Left renal pelvis (tissue), 4 donors: ENCODE measurements around the gene MEX3A. TPM values are rescaled to one million over a fixed set of nuclear protein-coding genes. Genes with fewer than 3 reads are reported as not detected.
"Not testable (repeated sequence)": the region's sequence is repeated elsewhere in the genome, so short reads cannot be mapped to it uniquely, and the experiment has no call there.

Experiments
- DNase-seq, 4 donors: peaks; one replicate each; pipeline ENCODE4 v3.0.0-alpha.2; 2013; ENCODE audit warnings: low read depth in 4 of 4, low spot score in 3 of 4
- polyA plus RNA-seq, 4 donors: library from polyadenylated mRNA; unstranded; fragments of 120-200 nt; gene quantifications; one replicate each; pipeline ENCODE4 v1.2.1, GENCODE V29; 2013; ENCODE audit not compliant: insufficient read length in 4 of 4

The MEX3A gene
- polyA plus RNA-seq, 4 donors, result 40.9 to 46.9 (median 45.0) TPM

DNA sequence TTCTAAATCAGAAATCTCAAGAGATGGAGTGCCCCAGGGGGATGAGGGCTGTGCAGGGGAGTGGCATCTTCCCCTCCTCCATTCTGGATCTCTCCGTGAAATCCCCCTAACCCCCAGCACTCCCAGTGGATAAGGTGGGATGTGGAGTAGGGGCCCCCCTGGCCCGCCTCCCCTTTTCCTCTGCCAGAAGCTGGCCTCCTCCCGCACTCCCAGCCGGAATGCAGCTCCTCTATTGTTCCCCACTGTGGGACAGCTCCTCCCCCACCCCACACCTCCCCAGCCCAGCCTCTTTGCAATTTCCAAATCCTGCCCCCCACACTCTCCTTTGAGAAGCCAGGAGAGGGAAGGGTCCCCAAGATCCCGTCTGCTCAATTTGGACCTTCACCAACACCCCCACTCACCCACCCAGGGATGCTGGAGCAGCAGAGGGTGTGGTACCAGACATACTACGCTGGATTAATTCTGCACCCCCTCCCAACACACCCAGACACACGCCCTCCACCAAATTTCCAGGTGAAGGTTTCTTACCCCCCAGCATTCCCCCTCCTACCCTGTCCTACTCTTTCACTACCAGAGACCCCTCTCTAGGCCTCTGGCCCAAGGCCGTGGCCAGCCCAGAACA is 1.9 kb downstream of the MEX3A start:
- no peak for DNase-seq

DNA sequence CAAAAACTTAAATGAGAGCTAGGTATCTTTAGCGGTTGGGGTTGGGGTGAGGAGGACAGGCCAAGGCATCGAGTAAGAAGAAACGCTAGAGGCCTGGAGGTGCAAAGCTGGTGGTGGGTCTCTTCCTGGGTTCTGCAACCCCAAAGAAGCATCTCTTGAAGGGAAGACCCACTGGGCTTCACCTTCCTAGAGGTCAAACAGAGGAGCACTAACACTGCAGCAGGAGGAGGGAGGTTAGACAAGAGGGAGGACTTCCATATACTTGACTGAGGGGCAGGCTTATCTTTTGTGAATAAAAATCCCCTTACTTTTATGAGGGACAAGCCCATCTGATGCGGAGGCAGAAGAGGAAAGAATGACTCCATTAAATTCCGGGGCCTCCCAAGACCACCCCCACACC is 2.5 kb downstream of the MEX3A start:
- no peak for DNase-seq

DNA sequence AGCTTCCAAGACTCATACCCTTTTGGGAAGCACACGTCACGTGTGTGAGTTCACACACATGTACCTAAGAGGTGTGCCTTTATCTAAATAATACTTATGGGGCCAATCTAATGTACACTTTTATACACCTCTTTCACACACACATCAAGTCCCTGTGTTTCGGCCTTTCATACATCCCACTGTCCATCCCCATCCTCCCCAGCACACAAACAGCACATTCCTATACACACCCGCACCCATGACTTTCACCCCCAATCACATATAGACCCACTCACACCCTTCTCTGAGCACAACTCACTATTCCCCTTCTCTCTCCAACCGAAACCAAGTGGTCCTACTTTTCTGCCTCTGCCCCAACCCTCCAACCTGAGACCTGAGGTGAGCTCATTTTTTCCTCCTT is 3.5 kb downstream of the MEX3A start:
- DNase-seq, result no peak

DNA sequence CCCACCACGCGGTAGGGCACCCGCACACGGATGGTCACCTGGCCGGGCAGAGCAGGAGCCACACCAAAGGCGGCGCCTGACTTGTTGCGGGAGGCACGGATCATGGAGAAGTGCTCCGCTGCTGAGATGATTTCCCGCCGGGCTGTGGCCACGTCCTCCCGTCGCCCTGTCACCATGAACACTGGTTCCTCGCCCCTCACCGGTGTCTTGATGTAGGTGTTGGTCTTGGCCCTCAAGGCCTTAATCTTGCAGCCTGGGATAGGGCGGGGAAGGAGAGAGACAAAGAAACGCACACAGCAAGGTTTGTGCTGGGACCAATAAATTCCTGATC is 4.9 kb downstream of the MEX3A start:
- DNase-seq, result no peak

DNA sequence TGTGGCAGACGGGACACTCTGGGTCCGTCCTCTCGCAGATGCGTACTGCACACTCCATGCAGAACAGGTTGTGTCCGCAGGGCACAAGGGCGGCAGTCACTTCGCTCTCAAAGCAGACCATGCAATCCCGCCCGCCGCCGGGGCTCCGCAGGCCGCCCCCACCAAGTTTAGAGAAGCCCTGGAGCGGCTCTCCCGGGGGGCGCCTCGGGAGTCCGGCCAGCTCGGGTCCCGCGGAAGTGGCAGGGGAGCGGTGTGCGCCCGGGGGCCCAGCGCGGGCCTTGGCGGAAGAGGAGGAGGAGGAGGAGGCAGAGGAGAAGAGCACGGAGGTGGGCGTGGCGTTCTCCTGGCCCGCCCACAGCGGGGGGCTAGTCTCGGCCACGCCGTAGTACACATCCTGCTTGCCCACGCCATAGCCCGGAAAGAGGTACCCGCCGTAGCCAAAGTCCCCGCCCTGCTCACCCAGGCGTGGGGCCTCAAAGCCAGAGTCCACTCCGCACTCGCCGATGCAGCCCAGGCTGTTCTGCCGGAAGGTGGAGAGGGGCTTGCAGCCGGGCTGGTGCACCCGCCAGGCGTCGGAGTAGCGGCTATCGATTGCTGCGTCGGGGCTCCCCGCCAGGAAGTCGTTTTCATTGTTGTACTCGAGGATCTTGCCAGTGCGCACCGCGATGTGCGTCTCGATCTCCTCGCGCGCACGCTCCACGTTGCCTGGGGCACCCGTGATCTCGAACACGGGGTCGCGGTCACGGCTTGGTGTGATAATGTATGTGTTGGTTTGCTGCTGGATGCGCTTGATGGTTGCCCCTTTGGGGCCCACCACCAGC is 5.4 kb downstream of the MEX3A start:
- no peak for DNase-seq

DNA sequence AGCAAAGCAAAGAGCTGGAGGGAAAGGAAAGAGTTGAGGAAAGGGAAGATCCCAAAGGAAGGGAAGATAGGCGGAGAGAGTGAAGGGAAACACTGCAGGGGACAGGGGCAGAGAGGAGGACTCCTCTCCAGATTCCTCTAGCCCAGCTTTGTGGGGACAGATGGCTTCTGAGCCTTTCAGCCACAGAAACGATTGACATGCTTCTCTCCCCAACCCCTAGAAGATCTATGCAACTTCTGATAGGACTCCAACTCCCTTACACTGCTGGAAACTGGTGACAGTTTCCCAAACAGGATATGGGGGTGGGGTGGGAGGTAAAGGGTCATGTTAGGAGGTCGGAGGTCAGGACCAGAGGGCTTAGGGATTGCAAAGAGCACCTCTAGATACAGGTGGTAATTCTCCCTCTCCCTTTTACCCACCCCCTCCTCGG is 6.5 kb downstream of the MEX3A start:
- no peak for DNase-seq

DNA sequence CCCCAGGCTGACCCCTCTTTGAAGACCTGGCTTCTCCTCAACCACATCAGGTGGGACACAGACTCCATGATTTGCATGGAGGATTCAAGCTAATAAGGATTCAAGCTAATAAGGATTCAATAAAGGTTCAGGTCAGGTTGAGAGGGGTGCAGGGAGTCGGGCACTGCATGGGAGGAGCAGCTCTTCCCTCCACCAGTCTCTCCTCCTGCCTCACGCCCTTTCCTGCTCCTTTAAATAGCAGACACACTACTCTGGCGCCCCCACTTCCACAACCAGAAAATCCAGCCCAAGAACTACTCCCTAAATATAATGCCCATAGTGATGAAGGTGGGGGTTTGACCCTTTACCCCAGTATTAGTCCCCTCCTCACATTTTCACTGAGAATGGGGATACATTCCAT is 7.1 kb downstream of the MEX3A start:
- DNase-seq, result no peak

DNA sequence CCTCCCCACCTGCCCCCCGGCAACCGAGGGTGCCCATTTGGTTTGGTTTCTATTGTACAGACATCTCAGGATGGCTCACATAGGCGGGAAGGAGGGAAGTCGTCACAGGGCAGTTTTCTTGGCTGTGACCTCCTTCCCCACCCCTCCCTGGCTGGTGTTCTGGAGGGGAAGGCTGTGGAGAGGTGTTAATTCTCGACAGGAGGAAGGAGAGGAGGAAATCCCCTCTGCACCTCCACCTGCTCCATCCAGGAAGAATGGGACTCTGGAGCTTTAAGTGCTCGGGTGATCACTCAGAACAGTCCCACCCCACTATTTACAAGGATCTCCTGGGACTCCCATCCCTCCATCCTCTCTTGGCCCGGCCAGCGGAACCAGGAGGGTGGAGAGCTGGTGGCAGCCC is 7.6 kb downstream of the MEX3A start:
- DNase-seq, result no peak

DNA sequence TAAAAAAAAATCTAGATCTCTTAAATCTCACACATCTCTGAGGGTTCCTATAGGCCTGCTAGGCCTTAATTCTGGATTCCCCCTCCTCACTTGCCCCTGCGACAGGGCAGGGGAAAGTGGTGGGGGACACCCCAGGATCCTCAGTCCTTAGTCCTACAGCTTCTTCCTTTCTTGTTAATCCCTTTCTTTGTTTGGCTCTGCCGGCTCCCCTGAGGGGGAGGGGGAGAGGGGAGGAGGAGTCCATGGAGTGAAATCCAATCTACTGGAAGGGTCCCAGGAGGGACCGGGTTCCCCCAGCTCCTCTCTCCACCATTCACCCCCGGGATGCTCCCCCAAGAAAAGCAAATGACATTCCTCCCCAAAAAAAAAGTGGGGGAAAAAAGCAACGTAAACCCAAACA is 8.5 kb downstream of the MEX3A start:
- no peak for DNase-seq

DNA sequence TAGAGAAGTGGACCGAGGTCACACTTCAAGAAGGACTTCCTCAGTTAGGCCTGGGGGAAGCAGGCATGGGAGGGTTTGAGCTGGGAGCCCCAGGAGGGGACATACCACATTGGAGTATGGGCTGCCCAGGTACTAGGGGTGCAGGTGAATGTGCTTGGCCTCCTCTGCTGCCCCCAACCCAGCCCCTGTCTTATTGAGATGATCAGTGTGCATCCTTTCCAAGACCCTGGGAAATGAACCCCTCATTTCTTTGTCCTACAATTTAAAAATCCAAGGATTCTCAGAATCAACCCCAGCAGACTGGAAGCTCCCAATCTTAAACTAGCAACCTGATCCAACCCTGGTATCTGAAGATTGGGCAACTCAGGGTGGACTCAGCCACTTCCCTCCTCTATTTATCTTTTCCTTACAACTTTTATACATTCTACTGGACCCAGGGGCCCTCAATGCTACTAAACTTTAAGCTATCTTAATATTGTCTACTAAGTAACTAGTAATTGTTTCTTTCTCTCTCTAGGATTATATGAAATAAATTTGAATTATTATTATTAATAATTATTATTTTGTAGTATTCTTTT is 9.1 kb downstream of the MEX3A start:
- no peak for DNase-seq

DNA sequence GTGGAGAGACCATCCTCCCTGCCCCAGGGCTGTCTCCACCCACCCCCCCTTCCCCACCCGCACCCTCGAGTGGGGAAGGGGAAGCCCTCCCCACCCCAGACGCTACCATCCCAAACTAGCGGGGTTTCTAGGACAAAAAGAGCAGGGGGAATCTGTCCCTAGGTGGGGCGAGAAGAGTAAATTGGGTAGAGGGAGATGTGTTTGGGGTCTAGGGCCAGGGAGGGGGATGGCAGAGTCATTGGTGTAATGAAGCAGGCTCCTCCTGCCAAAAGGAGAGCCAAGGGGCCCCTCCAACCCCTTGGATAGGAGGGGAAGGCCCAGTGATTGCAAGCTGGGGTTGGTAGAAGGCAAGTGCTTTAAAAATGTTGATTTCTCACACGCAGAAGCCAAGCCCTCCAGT is 10.0 kb downstream of the MEX3A start:
- DNase-seq, result no peak

DNA sequence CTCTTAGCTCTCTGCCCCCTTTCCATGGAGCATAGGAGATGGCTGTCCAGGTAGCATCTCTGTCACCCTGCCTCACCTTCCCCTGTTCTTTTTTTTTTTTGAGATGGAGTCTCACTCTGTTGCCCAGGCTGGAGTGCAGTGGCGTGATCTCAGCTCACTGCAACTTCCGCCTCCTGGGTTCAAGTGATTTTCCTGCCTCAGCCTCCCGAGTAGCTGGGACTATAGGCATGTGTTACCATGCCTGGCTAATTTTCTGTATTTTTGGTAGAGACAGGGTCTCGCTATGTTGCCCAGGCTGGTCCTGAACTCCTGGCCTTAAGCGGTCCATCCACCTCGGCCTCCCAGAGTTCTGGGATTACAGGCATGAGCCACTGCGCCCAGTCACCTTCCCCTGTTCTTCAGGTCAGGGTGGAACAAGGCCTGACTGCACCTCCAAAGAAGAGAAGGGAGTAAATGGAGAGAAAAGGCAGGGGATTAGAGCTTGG is 10.9 kb downstream of the MEX3A start:
- DNase-seq, result not testable (repeated sequence)

DNA sequence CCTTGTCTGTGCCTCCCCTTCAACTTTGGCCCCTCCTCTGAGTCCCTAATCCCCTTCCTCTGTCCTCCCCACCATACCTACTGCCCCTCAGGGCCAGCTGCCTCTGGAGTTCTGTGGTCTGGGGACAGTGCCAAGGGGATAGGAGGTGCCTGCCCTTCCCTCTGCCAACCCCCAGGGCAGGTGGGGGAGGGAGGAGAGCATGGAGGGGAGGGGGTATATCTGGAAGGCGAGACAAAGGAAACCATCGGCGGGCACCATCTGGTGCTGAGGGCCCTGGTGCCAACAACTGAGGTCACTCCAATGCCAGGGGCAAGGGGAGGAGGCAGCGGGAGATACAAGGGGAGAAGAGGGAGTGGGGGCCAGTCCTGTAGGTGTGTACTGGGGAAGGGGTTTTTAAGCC is 11.7 kb downstream of the MEX3A start:
- DNase-seq, result no peak

DNA sequence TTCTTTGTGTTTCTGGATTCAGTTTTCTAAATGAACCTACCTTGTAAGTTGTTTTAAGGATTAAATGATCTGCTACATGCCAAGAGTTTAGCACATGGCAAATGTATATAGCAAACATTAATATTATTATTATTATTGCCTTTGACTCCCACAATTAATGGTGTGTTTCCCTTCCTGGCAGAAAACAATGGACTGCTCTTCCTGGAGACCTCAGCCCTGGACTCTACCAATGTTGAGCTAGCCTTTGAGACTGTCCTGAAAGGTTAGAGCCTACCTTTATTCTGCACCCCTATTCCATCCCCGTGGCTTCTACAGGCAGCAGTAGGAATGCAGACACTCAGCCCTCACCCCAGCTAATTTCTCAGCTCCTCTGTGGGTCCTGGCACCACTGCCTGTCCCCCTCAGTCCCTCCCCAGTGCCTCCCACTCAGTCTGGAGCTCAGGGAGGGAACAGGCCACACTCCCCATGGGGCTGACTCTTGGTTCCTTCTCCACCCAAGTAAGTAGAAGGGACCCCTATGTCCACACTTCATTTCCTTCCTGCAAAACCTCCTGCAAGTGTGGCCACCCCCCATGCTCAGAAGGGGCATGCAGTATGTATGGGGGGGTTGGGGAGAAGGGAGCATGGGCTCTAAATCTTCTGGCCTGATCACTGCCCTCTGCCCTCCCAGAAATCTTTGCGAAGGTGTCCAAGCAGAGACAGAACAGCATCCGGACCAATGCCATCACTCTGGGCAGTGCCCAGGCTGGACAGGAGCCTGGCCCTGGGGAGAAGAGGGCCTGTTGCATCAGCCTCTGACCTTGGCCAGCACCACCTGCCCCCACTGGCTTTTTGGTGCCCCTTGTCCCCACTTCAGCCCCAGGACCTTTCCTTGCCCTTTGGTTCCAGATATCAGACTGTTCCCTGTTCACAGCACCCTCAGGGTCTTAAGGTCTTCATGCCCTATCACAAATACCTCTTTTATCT is 12.5 kb downstream of the MEX3A start:
- no peak for DNase-seq

DNA sequence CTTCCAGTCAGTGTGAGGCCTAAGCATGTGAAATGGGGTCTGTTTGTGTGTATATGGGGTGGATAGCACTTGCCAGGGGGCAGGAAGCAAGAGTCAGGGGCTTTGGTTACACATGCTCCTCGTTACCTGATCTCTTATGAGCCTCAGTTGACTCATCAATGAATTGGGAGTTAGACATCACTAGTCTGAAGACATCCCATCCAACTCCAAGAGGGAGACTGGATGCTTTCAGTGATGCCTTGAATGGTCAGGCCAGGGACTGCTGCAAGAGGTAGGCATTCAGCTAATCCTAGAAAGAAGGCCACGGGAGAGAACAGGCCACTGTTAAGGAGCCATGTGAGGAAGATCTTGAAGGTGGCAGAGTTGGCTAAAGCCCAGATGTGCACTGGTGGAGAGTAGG is 15.0 kb downstream of the MEX3A start:
- DNase-seq, result no peak

DNA sequence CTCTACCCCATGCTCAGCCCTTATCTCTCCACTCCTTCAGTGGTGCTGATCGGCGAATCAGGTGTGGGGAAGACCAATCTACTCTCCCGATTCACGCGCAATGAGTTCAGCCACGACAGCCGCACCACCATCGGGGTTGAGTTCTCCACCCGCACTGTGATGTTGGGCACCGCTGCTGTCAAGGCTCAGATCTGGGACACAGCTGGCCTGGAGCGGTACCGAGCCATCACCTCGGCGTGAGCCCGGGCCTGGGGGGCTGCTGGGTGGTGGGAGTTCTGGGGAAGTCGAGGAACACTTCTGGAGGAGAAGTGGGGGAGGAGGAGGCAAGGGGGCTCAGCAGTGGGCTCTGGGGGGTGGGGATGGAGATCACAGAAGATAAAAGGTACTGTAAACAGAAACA is 16.4 kb downstream of the MEX3A start:
- DNase-seq, result no peak

DNA sequence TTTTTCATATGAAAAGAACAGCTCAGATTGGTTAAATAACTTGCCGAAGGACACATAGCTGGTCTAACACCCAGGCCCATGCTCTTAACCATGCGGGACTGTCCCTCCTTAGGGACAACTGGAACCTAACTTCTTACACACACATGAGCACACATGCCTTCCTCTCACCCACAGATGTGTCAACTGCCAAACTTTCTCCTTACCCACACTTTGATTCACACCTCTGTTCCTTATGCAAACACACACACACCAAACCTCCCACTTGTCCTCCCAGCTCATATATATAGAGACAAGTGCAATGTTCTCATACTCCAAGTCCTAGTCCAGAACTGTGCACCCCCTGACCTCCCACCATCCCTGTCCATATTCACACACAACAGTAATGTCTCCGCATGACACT is 17.1 kb downstream of the MEX3A start:
- no peak for DNase-seq

DNA sequence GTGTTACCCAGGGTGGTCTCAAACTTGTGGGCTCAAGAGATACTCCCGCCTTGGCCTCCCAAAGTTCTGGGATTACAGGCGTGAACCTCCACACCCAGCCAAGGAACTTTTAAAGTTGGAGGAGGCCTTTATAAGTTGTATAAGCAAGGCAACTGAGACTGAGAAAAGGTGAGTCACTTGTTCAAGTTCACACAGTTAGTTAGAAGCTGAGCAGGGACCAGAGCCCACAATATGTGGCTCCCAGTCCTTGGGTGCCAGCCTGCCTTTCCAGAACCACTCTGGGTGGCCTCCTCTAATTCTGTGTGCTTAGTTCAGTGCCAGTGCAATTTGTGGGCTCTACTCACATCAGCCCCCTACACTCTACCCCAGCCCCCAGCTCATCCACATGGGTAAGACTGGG is 17.6 kb downstream of the MEX3A start:
- no peak for DNase-seq

DNA sequence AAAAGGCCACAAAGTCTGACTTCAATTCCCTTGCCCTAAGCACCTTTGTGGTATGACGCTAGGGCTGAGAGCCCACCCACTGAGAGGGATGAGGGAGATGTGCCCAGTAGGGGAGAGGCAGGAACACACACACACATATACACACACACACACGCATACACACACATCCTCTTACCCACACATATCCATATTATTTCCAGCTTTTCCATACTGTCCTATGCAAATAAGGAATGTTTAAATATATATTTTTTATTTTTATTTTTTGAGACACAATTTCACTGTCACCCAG is 18.3 kb downstream of the MEX3A start:
- no peak for DNase-seq

DNA sequence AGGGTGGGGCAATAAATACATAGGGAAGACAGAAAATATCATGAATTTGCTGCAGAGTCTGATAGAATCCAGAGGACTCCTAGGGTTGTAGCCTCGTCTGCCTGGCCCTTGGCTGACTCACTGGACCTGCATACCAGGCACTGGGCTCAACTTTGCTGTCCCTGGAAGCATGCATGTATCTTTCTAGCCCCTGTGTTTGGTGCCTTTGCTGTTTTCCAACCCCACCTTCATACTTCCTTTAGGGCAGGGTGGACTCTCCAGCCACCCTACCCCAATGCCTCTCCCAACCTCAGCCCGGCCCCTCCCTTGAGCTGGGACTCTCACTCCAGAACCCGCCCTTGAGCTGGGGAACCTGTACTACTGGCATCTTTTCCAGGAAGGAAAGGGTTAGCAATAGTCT is 20.1 kb downstream of the MEX3A start:
- DNase-seq, result no peak

DNA sequence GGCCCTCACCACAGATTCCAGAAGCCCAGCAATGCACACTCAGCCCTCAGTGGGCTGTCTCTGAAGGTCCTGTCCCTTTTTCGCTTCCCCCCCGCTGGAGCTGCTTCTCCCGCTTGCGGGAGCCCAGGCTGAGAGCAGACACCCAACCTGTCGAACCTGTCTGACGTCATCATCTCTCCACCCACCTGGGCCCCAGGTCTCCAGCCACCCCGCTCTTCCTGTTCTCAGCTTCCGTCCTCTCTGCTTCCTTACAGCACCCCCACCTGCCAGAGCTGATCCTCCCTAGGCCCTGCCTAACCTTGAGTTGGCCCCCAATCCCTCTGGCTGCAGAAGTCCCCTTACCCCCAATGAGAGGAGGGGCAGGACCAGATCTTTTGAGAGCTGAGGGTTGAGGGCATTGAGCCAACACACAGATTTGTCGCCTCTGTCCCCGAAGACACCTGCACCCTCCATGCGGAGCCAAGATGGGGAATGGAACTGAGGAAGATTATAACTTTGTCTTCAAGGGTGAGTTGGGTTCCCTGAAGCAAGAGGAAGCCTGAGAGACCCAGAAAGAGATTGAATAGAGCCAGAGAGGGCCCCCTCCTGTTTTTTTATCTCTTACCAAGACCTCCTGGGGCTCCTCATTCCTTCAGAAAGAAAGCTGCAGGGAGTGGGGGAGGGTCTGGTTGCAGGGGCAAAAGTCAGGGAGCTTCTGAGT is 21.2 kb downstream of the MEX3A start, which contains the start of gene RAB25:
RAB25 (plus strand) TSS at position 224 of the 700 bp plus-strand sequence; CDS start at position 465, 241 bp downstream.
- no peak for DNase-seq
